Activated T-helper 2 cell treated with anti-CD3 and anti-CD28 coated beads, Interferon-gamma antibody, Interleukin-2, Interleukin-4, amounts not matched to agents 10 μg/mL and 5 μg/mL and 100 μg/mL, durations not matched to agents 14 hours and 24 hours and 36 hours (primary cell): Measurements from ENCODE around the gene PKP4. TPM values are rescaled to one million over a fixed set of nuclear protein-coding genes. Genes with fewer than 3 reads are reported as not detected.

Experiments used
- DNase-seq: peaks from one replicate; pipeline ENCODE4 v3.0.0; 2021; ENCODE audit warnings: low spot score
- H3K27ac Mint-ChIP-seq: one replicate; pipeline ENCODE4 v1.8.0; 2021; ENCODE audit warnings: mixed read lengths
- H3K27me3 Mint-ChIP-seq: one replicate; pipeline ENCODE4 v1.8.0; 2021; ENCODE audit warnings: low read depth, mixed read lengths
- H3K36me3 Mint-ChIP-seq: one replicate; pipeline ENCODE4 v1.8.0; 2021; ENCODE audit warnings: low read depth, mixed read lengths
- H3K4me1 Mint-ChIP-seq: one replicate; pipeline ENCODE4 v1.8.0; 2021; ENCODE audit warnings: low read depth, mixed read lengths
- H3K4me3 Mint-ChIP-seq: one replicate; pipeline ENCODE4 v1.8.0; 2021; ENCODE audit warnings: low read depth, mild to moderate bottlenecking, moderate library complexity, mixed read lengths
- H3K9me3 Mint-ChIP-seq: one replicate; pipeline ENCODE4 v1.8.0; 2021; ENCODE audit warnings: mixed read lengths
- intact Hi-C: fragments of 100-400 bp; cut with micrococcal nuclease; formaldehyde crosslinking; loops from one replicate; pipeline ENCODE4 v1.15.1; 2023
- total RNA-seq: library from RNA; stranded (reverse); gene quantifications from 2 replicates; pipeline ENCODE4 v1.2.3, GENCODE V29; 2022

The PKP4 gene
- total RNA-seq, 1 donor from 2014 or later = 26.9 TPM

DNA sequence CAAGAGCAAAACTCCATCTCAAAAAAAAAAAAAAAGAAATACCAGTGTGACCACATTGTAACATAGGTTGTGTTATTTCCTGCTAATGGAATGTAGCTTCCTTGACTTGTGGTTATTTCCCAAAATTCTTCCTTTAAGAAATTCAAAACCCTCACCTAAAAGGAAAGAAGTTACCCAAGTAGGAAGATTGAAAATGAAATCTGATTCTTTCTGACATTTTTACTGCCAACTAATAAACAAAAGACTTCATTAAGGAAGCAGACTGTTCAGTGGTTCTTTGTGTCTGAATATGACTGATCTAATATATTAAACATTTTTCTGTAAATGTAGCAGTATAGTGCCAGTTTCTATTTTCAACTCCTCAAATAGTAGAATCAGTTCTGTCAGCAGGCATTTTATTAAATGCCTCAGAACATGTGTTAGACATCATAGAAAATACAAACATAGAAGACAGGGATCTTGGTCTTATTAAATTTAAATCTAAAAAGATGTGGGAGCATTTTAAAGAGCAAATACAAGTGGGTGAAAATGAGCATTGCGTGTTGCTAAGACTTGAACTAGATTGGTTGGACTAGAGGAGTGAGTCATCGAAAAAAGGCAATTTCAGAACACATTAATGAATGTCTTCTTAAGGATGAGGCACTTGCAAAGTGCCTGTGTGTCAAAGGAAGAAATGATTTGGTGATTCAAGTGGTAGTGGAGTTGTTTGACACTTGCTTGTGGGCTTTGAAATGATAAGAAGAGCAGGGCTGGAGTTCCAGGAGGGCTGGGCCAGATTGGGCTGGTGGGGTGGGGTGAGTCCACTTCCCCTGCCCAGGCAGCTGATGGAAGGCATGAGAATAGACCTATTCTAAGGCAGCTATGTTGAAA is 53.4 kb downstream of the PKP4 start:
- Mint-ChIP-seq H3K4me1 (peaks cover 11% of the 10 kb centered on the region), H3K9me3 (no peaks in the 10 kb centered on the region), H3K4me3 (no peak overlapping the region), H3K36me3 (peaks cover 4% of the 10 kb centered on the region), H3K27me3 (no peaks in the 10 kb centered on the region), H3K27ac (no peak overlapping the region)
- no peak for DNase-seq
- intact Hi-C loops = no loop called here

DNA sequence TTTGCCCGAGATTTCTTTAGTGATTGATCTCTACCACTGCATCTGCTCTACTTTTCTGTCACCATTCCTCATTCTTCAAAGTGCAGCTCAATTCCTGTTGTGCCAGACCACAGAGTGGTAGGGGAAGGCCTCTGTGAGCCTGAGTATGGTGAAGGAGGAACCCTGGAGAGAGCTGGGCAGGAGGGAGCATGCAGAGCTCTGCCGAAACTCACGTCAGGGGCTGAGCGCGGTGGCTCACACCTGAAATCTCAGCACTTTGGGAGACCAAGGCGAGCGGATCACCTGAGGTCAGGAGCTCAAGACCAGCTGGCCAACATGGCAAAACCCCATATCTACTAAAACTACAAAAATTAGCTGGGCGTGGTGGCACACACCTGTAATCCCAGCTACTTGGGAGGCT is 54.1 kb downstream of the PKP4 start:
- peaks cover 4% of the 10 kb centered on the region for H3K36me3 Mint-ChIP-seq
- no peak overlapping the region for H3K27ac Mint-ChIP-seq
- peaks cover 11% of the 10 kb centered on the region for H3K4me1 Mint-ChIP-seq
- no peak for DNase-seq
- H3K27me3 Mint-ChIP-seq = no peaks in the 10 kb centered on the region
- no peaks in the 10 kb centered on the region for H3K9me3 Mint-ChIP-seq
- intact Hi-C loops = no loop called here
- no peak overlapping the region for H3K4me3 Mint-ChIP-seq

DNA sequence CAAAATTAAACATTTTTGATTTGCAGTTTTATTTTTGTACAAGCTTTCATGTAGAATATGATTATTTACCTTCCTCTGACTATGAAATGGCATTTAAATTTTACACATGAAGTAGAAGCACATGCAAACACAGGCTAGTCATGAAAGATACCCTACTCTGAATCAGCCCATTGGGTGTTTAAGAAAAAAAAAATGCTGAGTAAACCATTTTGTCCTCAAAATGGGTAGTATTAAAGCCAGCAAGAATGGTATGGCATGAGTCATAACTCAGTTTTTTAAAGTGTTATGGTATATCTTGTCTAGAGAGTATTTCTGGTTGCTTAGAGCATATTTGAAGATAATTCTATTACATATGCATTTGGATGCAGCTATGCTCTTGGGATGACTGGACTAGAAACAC is 55.0 kb downstream of the PKP4 start:
- H3K4me3 Mint-ChIP-seq = no peak overlapping the region
- H3K27me3 Mint-ChIP-seq = no peaks in the 10 kb centered on the region
- H3K4me1 Mint-ChIP-seq = peaks cover 10% of the 10 kb centered on the region
- no peak overlapping the region for H3K27ac Mint-ChIP-seq
- H3K9me3 Mint-ChIP-seq = no peaks in the 10 kb centered on the region
- H3K36me3 Mint-ChIP-seq = peaks cover 4% of the 10 kb centered on the region
- intact Hi-C loops = no loop called here
- no peak for DNase-seq

DNA sequence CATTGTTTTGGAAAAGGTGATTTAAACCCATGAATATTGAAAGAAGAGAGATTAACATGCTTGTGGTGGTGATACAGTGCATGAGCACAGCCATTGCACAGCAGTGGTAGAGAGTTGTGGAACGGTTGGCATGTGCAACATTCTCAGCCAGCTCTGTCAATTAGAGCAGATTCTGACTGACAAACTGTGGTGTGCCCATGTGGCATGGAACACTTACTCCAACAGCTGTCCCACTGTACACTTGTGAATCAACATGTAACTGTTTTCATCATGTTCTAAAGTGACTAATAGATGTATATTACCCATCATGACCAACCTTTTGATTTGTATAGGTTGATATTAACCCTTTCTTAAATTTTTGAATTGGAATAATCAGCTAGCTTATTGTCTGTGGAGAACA is 55.6 kb downstream of the PKP4 start:
- Mint-ChIP-seq H3K36me3 (peaks cover 4% of the 10 kb centered on the region), H3K4me3 (no peak overlapping the region), H3K27ac (no peak overlapping the region), H3K9me3 (no peaks in the 10 kb centered on the region), H3K27me3 (no peaks in the 10 kb centered on the region), H3K4me1 (peaks cover 5% of the 10 kb centered on the region)
- DNase-seq = no peak
- intact Hi-C loops = no loop called here

DNA sequence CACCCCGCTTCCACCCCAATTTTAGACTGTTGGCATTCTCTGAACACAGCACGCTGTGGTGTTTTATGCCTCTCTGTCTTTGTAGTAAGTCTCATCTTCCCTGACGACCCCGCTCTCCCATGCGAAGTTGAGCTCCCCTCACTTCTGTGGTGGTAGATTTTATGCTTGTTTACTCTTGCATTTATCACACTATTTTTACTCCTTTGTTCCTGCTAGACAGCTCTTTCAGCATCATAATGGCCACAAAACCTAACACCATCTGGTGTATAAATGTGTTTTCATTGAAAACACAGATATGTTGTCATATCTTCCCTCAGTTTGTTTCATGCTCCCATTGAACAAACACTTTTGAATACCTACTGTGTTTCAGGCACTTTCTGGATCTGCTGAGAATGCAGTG is 57.1 kb downstream of the PKP4 start:
- no peaks in the 10 kb centered on the region for H3K27me3 Mint-ChIP-seq
- no peaks in the 10 kb centered on the region for H3K9me3 Mint-ChIP-seq
- no peak overlapping the region for H3K27ac Mint-ChIP-seq
- H3K4me1 Mint-ChIP-seq = peaks cover 5% of the 10 kb centered on the region
- intact Hi-C loops = no loop called here
- H3K36me3 Mint-ChIP-seq = peaks cover 4% of the 10 kb centered on the region
- H3K4me3 Mint-ChIP-seq = no peak overlapping the region
- no peak for DNase-seq

DNA sequence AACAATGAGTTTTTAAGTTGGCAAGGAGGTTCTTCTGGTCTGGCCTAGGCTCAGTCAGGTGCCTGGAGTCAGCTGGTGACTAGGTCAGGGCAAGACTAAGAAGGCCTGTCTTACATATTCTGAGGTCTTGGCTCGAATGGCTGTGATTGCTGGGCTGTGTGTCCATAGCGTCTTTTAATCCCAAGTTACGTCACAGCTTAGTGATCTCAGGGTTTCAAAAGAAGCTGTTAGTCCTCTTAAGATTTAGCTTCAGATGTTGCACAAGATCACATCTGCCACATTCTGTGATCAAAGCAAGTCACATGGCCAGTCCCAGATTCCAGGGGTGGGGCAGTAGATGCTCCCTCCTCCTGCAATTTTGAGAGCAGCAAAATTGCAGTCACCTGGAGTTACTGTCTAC is 61.3 kb downstream of the PKP4 start:
- H3K27ac Mint-ChIP-seq = no peak overlapping the region
- no peaks in the 10 kb centered on the region for H3K27me3 Mint-ChIP-seq
- no peak for DNase-seq
- H3K4me3 Mint-ChIP-seq = no peak overlapping the region
- H3K4me1 Mint-ChIP-seq = no peaks in the 10 kb centered on the region
- H3K9me3 Mint-ChIP-seq = no peaks in the 10 kb centered on the region
- peaks cover 7% of the 10 kb centered on the region for H3K36me3 Mint-ChIP-seq
- intact Hi-C loops = no loop called here

DNA sequence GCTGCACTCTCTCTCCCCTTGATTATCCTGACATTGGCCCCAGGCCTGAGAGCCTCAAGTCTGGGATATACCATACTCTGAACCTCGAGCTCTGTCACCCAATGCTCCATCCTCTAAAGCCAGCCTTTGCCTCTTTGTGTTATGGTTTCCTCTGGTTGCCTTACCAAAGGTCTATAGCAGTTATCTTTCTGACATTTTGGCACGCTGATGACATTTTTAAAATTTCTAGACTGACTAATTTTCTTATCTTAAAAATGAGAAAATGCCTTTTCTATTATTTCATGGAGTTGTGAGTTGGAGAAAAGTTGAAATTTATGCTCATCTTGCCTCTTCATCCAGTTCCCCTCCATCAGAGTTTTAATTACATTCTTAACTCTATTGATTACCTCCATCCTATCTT is 62.7 kb downstream of the PKP4 start:
- no peak overlapping the region for H3K4me3 Mint-ChIP-seq
- no peaks in the 10 kb centered on the region for H3K27me3 Mint-ChIP-seq

DNA sequence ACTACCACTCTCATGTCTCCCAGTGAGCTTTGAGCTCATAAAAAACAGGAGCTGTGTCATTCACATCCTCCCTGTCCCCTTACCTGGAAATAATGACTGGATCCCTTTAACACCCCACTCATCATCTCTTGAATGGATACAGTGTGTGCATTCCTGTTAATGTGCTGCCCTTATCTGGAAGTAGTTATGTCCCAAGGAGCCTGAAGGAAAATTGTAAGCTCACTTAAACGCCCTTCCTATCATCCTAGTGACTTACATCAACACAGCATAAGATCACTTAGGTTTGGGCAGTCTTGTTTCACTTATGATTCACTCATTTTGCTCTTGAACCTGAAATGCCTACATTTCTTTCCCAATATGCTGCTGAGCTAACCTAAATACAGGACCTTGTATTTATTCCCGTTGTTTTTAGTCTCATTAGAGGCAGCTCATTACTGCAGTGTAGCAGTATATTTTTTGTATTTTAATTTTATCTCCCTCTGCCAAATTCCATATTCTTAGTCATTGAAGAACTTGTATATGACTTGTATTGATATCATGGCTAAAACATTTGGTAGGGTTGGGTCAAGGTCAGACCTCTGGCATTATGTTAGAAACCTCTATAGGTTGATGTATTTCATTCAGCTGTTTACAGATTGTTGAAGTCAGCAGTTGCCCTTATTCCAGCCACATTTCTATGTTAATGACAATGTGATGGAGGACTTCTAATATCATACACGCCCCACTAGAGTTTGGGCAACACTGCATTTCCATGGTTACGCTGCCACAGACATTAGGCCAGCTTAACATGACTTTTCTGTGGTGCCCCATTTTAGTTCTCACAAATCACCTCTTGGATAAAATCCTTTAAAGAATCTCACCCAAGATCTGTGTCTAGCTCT is 72.9 kb downstream of the PKP4 start:
- H3K27ac Mint-ChIP-seq = no peak overlapping the region
- no peaks in the 10 kb centered on the region for H3K36me3 Mint-ChIP-seq
- no peak overlapping the region for H3K4me3 Mint-ChIP-seq
- H3K4me1 Mint-ChIP-seq = no peaks in the 10 kb centered on the region
- no peak for DNase-seq
- no peaks in the 10 kb centered on the region for H3K9me3 Mint-ChIP-seq
- no peaks in the 10 kb centered on the region for H3K27me3 Mint-ChIP-seq
- intact Hi-C loops = no loop called here

More for the DNA sequence above, 62.7 kb downstream of the PKP4 start:
- DNase-seq = no peak
- Mint-ChIP-seq H3K4me1 (no peaks in the 10 kb centered on the region), H3K9me3 (no peaks in the 10 kb centered on the region), H3K36me3 (peaks cover 3% of the 10 kb centered on the region), H3K27ac (no peak overlapping the region)
- intact Hi-C loops = no loop called here

DNA sequence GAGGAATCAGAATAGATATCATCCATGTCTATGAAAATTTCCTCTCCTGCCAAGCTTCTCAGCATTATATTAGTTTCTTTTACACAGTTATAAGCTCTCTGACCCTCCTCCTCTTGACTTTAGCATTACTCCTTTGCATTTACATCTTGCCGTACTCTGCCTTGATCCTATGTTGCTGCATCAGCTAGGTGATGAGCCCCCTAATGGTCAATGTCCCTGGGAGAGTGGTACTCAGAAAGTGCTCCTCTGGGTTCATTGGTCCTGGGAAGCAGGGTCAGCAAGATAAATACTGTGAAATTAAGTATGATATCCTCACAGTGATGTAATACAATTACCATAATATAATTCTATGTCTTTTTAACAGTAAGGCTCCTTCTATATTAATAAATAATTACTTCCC is 74.1 kb downstream of the PKP4 start:
- H3K4me1 Mint-ChIP-seq = no peaks in the 10 kb centered on the region
- DNase-seq = no peak
- H3K27me3 Mint-ChIP-seq = no peaks in the 10 kb centered on the region
- intact Hi-C loops = no loop called here
- H3K36me3 Mint-ChIP-seq = no peaks in the 10 kb centered on the region
- no peak overlapping the region for H3K4me3 Mint-ChIP-seq
- no peaks in the 10 kb centered on the region for H3K9me3 Mint-ChIP-seq
- no peak overlapping the region for H3K27ac Mint-ChIP-seq

DNA sequence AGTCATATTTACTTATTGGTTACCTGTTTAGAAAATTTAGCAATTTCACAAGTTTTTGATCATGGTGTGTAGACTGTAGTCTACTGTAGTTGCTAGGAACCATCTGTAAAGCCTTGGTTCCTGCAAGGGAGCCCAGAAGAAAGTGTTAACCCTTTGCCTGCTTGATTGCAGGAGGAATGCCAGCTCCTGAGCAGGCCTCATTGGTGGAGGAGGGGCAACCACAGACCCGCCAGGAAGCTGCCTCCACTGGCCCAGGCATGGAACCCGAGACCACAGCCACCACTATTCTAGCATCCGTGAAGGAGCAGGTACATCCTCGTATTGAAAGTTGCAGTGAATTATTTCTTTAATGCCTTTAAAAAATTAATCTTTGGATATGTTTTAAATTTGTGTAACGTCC is 76.3 kb downstream of the PKP4 start:
- no peaks in the 10 kb centered on the region for H3K9me3 Mint-ChIP-seq
- H3K4me1 Mint-ChIP-seq = no peaks in the 10 kb centered on the region
- no peak for DNase-seq
- H3K4me3 Mint-ChIP-seq = no peak overlapping the region
- no peaks in the 10 kb centered on the region for H3K27me3 Mint-ChIP-seq
- H3K27ac Mint-ChIP-seq = no peak overlapping the region
- intact Hi-C loops = no loop called here
- peaks cover 7% of the 10 kb centered on the region for H3K36me3 Mint-ChIP-seq

DNA sequence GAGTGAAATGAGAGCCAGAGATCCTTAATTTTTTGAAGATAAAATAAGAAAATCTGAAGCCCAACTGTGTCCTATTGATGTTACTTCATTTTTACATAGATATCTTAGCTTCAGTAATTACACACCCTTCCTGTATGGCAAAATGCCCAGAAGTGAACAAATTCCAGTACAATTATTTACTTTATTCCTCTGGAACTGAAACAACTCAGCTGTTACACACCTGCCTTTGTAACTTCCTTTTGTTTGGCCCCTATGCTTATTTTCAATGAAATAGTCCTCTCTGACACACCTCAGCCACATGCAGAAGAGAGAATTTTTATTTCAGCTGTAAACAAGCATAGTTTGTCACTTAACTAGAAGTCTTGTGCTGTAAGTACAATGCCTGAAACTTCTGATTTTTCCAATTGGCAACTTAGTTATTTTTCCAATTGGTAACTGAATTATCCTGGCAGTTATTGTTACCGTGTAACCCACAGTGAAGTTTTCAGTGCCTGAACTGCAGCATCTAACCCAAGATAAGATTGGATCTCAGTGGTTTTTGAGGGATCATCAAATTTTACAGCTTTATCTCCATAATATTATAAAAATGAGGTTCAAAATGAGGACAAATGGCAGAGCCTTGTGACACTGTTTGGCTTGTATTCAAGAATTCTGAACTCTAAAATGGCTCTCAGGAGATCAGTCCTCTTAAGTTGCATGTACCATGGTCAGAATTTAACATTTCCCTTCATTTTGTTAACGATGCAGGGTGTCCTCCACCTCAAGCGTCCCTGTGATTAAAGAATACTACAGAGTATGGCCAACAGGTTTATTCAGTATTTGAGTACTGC is 82.6 kb downstream of the PKP4 start:
- H3K4me1 Mint-ChIP-seq = peaks cover 7% of the 10 kb centered on the region
- H3K36me3 Mint-ChIP-seq = peaks cover 7% of the 10 kb centered on the region
- intact Hi-C loops = no loop called here
- H3K27me3 Mint-ChIP-seq = no peaks in the 10 kb centered on the region
- no peak for DNase-seq
- no peak overlapping the region for H3K4me3 Mint-ChIP-seq
- no peaks in the 10 kb centered on the region for H3K9me3 Mint-ChIP-seq
- H3K27ac Mint-ChIP-seq = no peak overlapping the region

DNA sequence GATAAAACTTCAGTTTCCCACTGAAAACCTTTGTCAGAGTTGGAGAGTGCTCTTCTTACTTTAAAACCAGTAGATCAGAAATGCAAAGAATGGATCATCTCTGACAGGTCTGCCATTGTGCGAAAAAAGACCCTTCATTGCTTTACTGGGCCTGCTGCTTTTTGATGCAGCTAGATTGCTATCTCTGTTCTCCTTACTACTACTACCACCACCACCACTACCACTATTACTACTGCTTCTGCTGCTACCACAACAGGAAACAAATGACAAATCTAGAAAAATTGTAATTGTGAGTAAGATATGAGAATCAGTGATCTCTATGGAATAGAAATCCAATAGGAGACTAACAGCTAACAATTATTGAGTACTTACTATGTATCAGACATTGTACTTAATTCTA is 85.8 kb downstream of the PKP4 start:
- Mint-ChIP-seq H3K9me3 (no peaks in the 10 kb centered on the region), H3K4me1 (peaks cover 14% of the 10 kb centered on the region), H3K36me3 (no peaks in the 10 kb centered on the region), H3K4me3 (no peak overlapping the region), H3K27me3 (no peaks in the 10 kb centered on the region), H3K27ac (no peak overlapping the region)
- no peak for DNase-seq
- intact Hi-C loops = no loop called here
